Measurements from ENCODE around the gene PLSCR2.
"Not testable (repeated sequence)": the region's sequence is repeated elsewhere in the genome, so short reads cannot be mapped to it uniquely, and the experiment has no call there.

The PLSCR2 gene

DNA sequence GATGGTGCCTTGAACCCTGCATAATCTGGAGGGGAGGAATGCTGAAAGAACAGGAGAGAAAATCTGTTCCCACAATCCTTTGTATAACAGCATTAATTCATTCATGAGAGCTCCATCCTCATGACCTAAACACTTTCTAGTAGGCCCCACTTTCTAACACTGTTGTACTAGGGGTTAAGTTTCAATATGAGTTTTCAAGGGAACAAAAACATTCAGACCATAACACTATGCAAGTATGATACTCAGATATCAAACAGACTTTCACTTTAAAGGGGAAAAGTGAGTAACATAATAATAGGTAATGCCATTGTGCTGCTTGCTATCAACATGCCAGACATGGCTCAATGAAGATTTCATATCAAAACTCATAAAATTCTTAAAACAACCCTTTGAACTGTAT is 32.4 kb upstream of the PLSCR2 start:
- Histone ChIP-seq H3K79me2 (ENCODE audit: insufficient read depth, low read length) (no peaks in the 10 kb centered on the region), H3K27ac (ENCODE audit: low read depth, low read length) (no peak overlapping the region), H3K27me3 (ENCODE audit: low read length) (no peaks in the 10 kb centered on the region), H3K4me2 (ENCODE audit: low read depth, low read length, poor library complexity, severe bottlenecking) (no peak overlapping the region), H3K4me3 (ENCODE audit: insufficient read depth, low read length, poor library complexity, severe bottlenecking) (no peak overlapping the region), H3K9me2 (replicated peaks; ENCODE audit: insufficient read depth, low read length) (no peaks in the 10 kb centered on the region), H3F3A (ENCODE audit: insufficient read depth) (no peaks in the 10 kb centered on the region), H2AFZ (ENCODE audit: low read depth, low read length, severe bottlenecking) (no peak overlapping the region), H3K36me3 (ENCODE audit: low read length) (no peaks in the 10 kb centered on the region), H3K9me3 (ENCODE audit: insufficient read depth, low read length) (no peaks in the 10 kb centered on the region), H3K9ac (ENCODE audit: low read length) (no peak overlapping the region), H4K20me1 (ENCODE audit: low read depth, low read length) (no peaks in the 10 kb centered on the region)
- no peak for TF ChIP-seq EZH2phosphoT487 (conservative IDR thresholded peaks at IDR 0.05; ENCODE audit: low read length)
- TF ChIP-seq, protein P1, sequence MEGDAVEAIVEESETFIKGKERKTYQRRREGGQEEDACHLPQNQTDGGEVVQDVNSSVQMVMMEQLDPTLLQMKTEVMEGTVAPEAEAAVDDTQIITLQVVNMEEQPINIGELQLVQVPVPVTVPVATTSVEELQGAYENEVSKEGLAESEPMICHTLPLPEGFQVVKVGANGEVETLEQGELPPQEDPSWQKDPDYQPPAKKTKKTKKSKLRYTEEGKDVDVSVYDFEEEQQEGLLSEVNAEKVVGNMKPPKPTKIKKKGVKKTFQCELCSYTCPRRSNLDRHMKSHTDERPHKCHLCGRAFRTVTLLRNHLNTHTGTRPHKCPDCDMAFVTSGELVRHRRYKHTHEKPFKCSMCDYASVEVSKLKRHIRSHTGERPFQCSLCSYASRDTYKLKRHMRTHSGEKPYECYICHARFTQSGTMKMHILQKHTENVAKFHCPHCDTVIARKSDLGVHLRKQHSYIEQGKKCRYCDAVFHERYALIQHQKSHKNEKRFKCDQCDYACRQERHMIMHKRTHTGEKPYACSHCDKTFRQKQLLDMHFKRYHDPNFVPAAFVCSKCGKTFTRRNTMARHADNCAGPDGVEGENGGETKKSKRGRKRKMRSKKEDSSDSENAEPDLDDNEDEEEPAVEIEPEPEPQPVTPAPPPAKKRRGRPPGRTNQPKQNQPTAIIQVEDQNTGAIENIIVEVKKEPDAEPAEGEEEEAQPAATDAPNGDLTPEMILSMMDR (IDR thresholded peaks at IDR 0.05; ENCODE audit: insufficient read depth, low read length, poor library complexity, severe bottlenecking): no peak

DNA sequence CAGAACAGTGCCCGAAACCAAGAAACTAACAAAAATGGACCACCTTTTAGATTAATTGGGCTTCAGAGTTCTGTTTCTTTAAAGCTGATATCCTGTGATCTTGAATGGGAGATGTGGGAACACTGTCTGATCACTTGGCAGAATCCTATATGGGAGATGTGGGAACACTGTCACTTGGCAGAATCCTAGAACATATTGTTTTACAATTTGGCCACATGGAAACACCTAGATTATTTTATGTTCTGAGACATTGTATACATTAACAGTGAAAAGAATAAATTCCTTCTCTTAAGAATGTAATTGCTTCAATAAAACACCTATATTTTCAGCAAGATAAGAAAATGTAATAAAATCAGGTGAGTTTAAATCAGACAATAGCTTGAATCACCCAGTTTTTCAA is 30.3 kb upstream of the PLSCR2 start:
- no peak overlapping the region for H3K27ac ChIP-seq (ENCODE audit: low read depth, low read length)
- TF ChIP-seq, protein P1 (IDR thresholded peaks at IDR 0.05; ENCODE audit: insufficient read depth, low read length, poor library complexity, severe bottlenecking): no peak
- TF ChIP-seq EZH2phosphoT487 (conservative IDR thresholded peaks at IDR 0.05; ENCODE audit: low read length): no peak
- H3K9ac ChIP-seq (ENCODE audit: low read length): no peak overlapping the region
- no peak overlapping the region for H3K4me2 ChIP-seq (ENCODE audit: low read depth, low read length, poor library complexity, severe bottlenecking)
- H3K36me3 ChIP-seq (ENCODE audit: low read length): no peaks in the 10 kb centered on the region
- H3K4me3 ChIP-seq (ENCODE audit: insufficient read depth, low read length, poor library complexity, severe bottlenecking): no peak overlapping the region
- H3K27me3 ChIP-seq (ENCODE audit: low read length): no peaks in the 10 kb centered on the region
- H4K20me1 ChIP-seq (ENCODE audit: low read depth, low read length): no peaks in the 10 kb centered on the region
- H2AFZ ChIP-seq (ENCODE audit: low read depth, low read length, severe bottlenecking): no peak overlapping the region
- H3K79me2 ChIP-seq (ENCODE audit: insufficient read depth, low read length): no peaks in the 10 kb centered on the region
- no peaks in the 10 kb centered on the region for H3K9me3 ChIP-seq (ENCODE audit: insufficient read depth, low read length)
- no peaks in the 10 kb centered on the region for H3F3A ChIP-seq (ENCODE audit: insufficient read depth)
- H3K9me2 ChIP-seq (replicated peaks; ENCODE audit: insufficient read depth, low read length): no peaks in the 10 kb centered on the region

DNA sequence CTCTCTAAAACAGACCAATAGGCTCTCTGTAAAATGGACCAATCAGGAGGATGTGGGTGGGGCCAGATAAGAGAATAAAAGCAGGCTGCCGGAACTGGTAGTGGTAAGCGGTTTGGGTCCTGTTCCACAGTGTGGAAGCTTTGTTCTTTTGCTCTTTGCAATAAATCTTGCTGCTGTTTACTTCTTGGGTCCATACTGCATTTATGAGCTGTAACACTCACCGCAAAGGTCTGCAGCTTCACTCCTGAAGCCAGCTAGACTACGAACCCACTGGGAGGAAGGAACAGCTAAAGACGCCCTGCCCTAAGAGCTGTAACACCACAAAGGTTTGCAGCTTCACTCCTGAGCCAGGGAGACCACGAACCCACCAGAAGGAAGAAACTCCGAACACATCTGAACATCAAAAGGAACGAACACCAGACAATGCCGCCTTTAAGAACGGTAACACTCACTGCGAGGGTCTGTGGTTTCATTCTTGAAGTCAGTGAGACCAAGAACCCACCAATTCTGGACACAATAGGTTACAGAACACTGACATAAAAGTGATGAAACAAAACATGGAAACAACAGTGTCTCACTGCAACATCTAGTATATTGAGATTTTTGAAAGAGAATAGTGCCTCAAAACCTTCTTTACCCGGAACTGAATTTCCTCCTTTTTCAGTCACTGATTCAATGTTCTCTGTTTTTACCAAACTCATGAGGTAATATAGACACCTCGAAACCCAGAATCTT is 28.8 kb upstream of the PLSCR2 start:
- no peaks in the 10 kb centered on the region for H3K27me3 ChIP-seq (ENCODE audit: low read length)
- no peaks in the 10 kb centered on the region for H3K9me2 ChIP-seq (replicated peaks; ENCODE audit: insufficient read depth, low read length)

DNA sequence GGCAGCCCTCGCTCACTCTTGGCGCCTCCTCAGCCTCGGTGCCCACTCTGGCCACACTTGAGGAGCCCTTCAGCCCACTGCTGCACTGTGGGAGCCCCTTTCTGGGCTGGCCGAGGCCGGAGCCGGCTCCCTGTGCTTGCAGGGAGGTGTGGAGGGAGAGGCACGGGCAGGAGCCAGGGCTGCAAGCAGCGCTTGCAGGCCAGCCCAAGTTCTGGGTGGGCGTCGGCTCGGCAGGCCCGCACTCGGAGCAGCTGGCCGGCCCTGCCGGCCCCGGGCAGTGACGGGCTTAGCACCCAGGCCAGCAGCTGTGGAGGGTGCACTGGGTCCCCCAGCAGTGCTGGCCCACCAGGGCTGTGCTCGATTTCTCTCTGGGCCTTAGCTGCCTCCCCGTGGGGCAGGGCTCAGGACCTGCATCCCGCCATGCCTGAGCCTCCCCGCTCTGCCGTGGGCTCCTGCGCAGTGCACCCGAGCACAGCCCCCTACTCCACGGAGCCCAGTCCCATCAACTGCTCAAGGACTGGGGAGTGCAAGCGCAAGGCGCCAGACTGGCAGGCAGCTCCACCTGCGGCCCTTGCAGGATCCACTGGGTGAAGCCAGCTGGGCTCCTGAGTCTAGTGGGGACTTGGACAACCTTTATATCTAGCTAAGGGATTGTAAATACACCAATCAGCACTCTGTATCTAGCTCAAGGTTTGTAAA is 27.9 kb upstream of the PLSCR2 start:
- not testable (repeated sequence) for H3K9ac ChIP-seq (ENCODE audit: low read length); H3K9me2 ChIP-seq (replicated peaks; ENCODE audit: insufficient read depth, low read length)

More for the DNA sequence above, 28.8 kb upstream of the PLSCR2 start:
- Histone ChIP-seq H3K27ac (ENCODE audit: low read depth, low read length) (no peak overlapping the region), H3K36me3 (ENCODE audit: low read length) (no peaks in the 10 kb centered on the region), H3K79me2 (ENCODE audit: insufficient read depth, low read length) (no peaks in the 10 kb centered on the region), H2AFZ (ENCODE audit: low read depth, low read length, severe bottlenecking) (no peak overlapping the region), H3K4me3 (ENCODE audit: insufficient read depth, low read length, poor library complexity, severe bottlenecking) (no peak overlapping the region), H3F3A (ENCODE audit: insufficient read depth) (no peaks in the 10 kb centered on the region), H3K4me2 (ENCODE audit: low read depth, low read length, poor library complexity, severe bottlenecking) (no peak overlapping the region), H3K9me3 (ENCODE audit: insufficient read depth, low read length) (no peaks in the 10 kb centered on the region), H3K9ac (ENCODE audit: low read length) (no peak overlapping the region), H4K20me1 (ENCODE audit: low read depth, low read length) (no peaks in the 10 kb centered on the region)
- TF ChIP-seq, protein P1 (IDR thresholded peaks at IDR 0.05; ENCODE audit: insufficient read depth, low read length, poor library complexity, severe bottlenecking): no peak
- no peak for TF ChIP-seq EZH2phosphoT487 (conservative IDR thresholded peaks at IDR 0.05; ENCODE audit: low read length)

More for the DNA sequence above, 27.9 kb upstream of the PLSCR2 start:
- H2AFZ ChIP-seq (ENCODE audit: low read depth, low read length, severe bottlenecking); H3K4me2 ChIP-seq (ENCODE audit: low read depth, low read length, poor library complexity, severe bottlenecking); H3K79me2 ChIP-seq (ENCODE audit: insufficient read depth, low read length); H3K9me3 ChIP-seq (ENCODE audit: insufficient read depth, low read length); H3K36me3 ChIP-seq (ENCODE audit: low read length); H3K4me3 ChIP-seq (ENCODE audit: insufficient read depth, low read length, poor library complexity, severe bottlenecking); H3K27me3 ChIP-seq (ENCODE audit: low read length); H3F3A ChIP-seq (ENCODE audit: insufficient read depth); H4K20me1 ChIP-seq (ENCODE audit: low read depth, low read length); H3K27ac ChIP-seq (ENCODE audit: low read depth, low read length): not testable (repeated sequence)
